Activated naive CD4-positive, alpha-beta T cell treated with anti-CD3 and anti-CD28 coated beads, Interleukin-2, amount 50 U/mL, for 72 hours (primary cell): Measurements from ENCODE around the gene ARL17B. TPM values are rescaled to one million over a fixed set of nuclear protein-coding genes. Genes with fewer than 3 reads are reported as not detected.

ENCODE experiments used
- total RNA-seq, 2 donors: library from RNA; stranded (reverse); gene quantifications; one replicate each; pipeline ENCODE4 v1.2.3, GENCODE V29; 2022

ARL17B gene
- total RNA-seq, 2 donors from 2014 or later = 15.9 to 21.0 TPM

Other genes starting within 250 kb of the ARL17B start
- 10 to 100 TPM; 74.7 to 87.3 TPM for gene KANSL1, start 168.3 kb downstream of the ARL17B start, total RNA-seq
- gene LRRC37A, start 66.6 kb downstream of the ARL17B start, total RNA-seq = 1 to 10 TPM; 2.3 to 3.6 TPM
- 10 to 100 TPM in 1 of 2 donors, 1 to 10 TPM in 1; 6.1 to 11.5 TPM for gene LRRC37A2, start 150.7 kb upstream of the ARL17B start, total RNA-seq
- gene ARL17A, start 217.9 kb upstream of the ARL17B start, total RNA-seq = 10 to 100 TPM; 20.6 to 27.9 TPM
- gene NSF, start 228.9 kb upstream of the ARL17B start, total RNA-seq = 10 to 100 TPM; 24.1 to 94.1 TPM